Activated CD8-positive, alpha-beta memory T cell treated with anti-CD3 and anti-CD28 coated beads for 4 hours (primary cell): ENCODE data around the gene TRABD2A.

Experiments used
- DNase-seq, 2 donors: peaks; one replicate each; pipeline ENCODE4 v3.0.0-alpha.2; 2020; ENCODE audit warnings: low read depth in 2 of 2

TRABD2A gene

DNA sequence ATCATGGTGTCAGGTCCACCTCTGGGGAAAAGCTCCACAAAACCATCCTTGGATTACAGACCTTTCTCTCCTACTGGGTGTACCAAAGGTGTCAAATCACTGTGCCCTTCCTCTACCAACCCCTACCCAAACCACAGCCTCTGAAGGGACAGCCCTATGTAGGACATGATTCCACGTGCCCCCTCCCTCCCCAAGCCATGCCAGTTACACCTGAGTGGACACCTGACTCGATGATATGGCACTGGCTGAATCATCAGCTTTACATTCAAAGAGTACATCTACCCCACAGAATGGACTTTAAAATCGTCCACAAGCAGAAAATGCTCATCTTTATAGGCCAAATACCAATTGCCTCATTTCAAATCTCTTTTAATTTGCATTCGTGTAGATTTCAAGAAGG is 26.0 kb downstream of the TRABD2A start:
- no peak for DNase-seq

DNA sequence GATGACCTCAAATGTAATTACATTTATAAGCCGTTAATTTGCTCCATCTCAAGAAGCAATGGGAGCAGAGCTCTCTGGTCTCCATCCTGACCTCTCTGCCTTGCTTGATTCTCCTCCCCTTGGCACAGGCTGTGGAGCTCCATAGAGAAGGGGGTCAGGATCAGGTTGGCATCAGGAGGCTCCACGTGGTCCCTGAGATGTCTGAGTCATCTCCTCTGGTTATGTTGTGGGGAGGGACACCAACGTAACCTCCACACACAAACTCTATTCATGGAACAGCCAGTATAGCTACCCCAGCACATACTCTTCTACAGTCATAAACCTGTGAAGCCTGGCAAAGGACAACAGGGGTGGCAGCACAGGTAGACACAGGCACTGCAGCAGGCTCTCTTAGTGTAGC is 29.0 kb downstream of the TRABD2A start:
- DNase-seq: no peak

DNA sequence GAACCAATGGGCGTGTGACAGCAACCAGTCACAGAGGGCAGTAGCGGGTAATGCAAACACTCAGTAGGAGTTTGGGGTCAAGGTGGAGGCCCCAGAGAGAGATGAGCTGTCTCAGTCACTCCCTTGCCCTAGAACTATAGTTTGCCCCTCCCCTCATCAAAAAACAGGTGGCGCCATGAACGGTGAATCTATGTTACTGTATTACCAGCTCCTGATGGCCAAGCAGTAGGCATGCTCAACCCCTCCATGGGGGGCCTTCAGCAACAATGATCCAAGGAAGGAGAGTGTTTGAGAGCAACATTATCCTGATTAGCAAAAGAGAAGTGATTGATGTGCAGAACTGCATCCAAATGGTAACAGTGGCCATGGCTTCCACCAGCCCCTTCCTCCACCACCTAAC is 30.4 kb downstream of the TRABD2A start:
- DNase-seq: no peak

DNA sequence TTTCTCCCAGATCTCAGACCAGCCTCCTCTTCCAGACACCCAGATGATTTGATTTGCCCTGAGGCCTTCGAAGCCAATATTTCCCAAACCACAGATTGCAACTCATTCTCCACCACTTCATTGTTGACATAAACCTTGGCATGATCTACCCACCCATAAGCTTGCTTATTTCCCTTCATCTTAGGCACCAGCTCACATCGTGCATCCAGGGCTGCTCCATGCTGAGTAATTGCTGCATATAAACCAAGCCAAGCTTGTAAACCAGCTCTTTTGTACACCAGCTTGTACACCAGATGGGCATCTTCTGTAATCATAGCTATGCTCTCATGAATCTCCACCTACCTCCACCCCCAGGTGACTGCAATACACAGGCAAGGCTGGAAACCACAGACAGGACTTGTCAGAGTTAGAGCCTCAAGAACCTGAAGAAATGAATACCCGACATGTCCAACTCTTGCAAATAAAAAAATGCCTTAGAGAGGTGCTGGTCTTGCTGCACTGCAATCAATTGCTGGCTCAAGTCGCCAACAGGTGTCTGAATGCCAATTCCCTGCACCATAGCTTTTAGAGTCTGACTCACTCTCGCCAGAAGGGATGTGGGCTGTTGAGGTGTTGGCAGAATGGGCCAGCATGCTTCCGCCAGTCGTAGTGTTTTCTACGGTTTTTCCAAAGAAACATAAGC is 31.5 kb downstream of the TRABD2A start:
- no peak for DNase-seq

DNA sequence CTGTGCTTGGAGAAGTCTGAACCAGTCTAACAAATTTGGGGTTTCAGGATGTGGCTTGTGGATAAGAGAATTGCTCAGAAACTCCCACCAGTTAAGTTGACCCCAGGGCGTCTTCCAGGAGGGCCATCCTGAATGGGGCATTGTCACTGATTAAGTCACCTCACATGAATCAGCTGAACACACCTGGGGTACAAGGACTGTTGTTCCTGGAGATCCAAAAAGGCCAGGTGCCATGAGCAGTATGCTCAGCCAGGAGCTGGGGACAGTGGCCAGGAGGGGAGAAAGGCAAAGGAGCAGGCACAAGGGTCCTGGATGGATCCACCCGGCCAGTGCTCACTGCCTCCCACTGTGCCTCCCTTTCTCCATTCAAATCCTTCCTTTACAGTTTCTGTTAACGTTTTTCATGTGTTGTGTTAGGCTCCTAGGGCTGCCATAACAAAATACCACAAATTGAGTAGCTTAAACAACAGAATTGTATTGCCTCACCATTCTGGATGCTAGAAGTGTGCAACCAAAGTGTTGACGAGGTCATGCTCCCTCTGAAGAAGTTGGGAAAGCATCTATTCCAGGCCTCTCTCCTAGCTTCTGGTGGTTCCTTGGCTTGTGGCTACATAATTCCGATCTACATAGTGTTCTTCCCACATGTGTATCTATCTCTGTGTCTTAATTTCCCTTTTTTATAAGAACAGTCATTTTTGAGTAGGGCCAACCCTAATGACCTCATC is 33.4 kb downstream of the TRABD2A start:
- DNase-seq: no peak

DNA sequence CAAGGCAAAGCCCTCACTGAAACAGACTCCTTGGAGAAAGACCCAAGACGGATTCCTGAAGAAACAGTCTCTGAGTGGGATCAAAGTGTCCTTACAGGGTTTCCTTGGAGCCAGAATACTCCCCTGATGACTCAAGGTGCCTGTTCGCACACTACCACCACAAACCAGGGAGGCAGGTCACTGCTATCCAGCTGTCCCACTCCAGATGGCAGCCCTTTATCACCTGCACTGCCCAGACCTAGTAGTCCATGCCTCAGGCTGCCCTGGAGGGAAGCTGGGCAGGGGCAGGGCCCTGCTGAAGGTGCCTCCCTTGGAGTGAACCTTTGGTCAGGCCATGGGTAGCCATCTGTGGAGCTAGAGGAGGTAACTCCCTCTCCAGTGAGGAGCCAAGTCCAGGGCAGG is 34.1 kb downstream of the TRABD2A start:
- no peak for DNase-seq

DNA sequence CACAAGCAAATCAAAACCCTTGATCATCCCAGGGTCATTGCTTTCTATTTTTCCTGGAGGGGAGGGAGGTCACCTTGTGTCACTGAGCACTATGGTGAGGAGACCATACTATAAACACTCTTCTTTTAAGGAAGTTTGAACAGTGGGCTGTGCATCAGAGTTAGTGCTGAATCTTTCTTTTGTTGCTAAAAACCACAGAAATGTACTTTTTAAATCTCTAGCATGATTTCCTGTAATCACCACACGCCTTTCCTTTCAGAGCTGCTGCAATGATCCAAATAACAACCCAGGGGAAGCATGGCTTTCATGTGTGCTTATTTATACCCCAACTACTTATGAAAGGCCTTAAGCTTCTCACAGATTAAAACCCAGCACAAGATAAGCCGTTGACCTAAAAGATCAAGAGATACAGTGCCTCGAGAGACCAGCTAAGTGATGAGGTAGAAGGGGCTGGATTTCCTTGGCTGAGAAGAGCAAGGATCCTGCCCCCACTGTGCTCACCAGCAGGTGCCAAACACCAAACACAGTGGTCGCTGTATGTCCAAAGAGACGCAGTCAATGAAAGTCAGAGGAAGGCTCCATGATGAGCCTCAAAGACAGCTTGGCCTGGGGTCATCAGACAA is 34.7 kb downstream of the TRABD2A start:
- DNase-seq: peak in 1 of 2 donors; percentile 29

DNA sequence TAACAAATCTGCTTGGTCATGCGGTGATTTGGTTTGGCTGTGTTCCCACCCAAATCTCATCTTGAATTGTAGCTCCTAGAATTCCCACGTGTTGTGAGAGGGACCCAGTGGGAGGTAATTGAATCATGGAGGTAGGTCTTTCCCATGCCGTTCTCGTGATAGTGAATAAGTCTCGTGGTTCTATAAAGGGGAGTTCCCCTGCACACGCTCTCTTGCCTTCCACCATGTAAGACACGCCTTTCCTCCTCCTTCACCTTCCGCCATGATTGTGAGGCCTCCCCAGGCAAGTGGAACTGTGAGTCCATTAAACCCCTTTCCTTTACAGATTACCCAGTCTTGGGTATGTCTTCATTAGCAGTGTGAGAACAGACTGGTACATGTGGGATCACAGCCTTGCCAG is 36.7 kb downstream of the TRABD2A start:
- DNase-seq: no peak

DNA sequence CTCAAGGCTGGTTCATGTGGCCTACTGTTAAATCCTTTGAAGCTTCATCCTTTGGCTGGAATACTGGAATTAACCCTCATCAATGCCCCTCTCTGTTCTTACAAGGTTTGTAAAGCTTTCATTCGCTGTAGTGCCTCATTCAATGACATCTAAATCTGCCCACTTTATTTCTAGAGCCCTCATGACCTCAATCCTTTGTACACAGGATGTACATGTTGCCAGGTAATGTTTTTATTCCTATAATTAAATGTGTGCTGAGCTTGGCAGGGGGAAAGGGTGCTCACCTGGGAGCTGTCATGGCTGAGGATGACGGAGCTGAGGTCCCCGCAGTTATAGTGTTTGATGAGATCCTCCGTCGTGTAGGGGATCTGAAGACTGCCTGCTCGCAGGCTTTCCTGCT is 39.3 kb downstream of the TRABD2A start:
- DNase-seq: no peak

DNA sequence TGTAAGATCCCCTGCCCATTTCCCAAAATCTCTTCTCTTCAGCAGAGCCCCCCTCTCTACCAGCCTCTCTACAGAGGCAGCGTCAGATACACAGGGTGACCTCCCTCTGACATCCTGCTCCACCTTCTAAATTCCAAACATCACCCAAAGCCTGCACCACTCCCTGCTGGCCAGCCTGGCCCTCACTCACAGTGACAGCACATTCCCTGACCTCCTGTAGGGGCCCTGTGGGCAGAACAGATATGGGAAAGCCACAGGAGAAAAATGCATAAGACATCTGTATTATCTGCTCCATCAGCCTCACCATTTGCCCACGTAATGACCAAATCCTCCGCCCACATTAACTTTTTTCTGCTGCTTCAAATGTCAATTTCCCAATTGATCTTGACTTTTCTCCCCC is 40.6 kb downstream of the TRABD2A start:
- no peak for DNase-seq

DNA sequence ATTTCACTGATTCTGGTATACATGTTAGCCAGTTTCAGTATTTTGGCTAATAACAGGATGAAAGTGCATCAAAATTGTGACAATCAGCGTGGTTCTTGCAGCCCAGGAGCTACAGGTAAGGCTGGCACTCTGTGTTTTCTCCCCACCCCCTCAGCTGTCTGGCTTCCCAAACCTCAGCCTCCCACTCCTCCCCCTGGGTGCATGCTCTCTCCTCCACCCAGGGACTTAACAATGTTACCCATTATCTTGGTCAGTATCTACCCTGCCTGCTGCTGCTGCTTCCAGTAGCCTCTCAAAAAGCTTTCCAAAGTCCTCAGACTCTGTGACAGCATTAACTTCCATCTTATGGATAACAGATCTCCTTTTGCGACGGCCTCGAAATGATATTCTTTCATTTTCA is 41.0 kb downstream of the TRABD2A start:
- no peak for DNase-seq

DNA sequence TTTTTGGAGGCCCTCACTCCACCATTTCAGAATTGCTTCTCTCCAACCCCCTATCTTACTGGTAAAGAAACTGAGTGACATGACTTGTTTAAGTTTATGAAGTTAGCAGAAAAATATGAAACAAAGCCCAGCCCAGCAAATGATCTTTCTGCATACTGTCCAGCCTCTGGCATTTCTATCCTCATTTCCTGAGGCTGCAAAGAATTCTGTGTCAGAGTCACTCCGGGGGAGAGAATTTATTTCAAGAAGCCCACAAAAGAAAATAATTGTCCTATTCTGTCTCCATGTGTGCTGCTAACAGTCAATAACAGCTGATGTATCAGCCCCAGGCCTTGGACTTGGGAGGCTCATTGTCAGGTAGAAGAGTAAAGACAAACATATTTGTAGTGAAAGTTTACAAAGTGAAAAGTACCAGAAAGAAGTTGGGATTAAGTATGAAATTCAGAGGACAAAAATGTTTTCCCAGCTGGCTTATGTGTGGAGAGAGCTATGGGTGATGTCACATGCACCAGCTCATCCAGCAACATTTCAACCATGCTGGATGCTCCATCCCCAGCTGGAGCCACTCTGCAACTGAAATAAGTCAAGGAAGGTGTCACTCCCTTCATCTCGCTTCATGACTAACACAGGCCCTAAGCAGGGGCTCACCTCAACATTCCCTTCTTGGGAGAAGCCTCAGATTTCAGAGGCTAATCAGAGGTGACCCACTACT is 42.3 kb downstream of the TRABD2A start:
- no peak for DNase-seq

DNA sequence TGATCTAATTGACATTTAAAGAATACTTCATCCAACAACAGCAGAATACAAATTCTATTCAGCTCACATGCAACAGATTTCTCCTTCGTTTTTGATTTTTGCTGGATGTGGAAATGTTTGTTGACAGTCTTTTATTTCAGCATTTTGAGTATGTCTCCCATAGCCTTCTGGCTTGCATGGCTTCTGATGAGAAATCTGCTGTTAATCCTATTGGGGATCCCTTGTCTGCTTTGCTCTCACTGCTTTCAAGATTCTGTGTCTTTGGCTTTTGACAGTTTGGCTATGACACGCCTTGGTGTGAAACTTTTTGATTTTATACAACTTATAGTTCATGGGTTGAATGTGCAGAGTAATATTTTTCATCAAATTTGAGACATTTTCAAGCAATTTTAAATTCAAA is 44.7 kb downstream of the TRABD2A start:
- DNase-seq: no peak

DNA sequence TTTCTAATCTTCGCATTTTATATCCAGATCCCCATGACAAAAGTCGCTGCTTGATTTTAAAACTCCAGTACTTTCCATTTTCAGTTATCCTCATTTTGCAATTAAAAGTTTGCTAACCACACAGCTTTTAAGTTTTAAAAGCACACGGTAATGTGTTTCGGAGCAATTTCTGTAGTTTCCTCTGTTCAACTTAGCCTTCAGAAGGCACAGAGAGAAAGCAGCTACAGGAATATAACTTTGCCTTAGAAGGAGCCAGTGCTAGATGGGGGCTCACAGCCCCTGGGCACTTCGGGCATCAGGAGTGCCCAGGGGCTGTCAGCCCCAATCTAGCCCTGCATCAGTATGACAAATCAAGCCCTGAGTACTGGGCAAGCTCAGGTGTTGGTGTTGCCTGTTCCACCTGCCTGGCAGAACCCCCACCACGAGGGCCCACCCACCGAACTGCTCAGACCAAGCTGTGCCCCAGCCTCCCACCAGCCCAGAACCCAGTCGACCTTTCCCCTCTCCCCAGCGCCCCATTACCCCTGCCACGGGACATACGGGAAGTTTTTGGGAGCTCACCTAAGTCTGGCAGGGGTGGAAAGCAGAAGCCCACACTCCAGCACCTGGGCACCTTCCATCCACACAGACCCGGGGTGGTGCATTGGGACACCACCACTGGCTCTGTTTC is 47.3 kb downstream of the TRABD2A start:
- DNase-seq: no peak

DNA sequence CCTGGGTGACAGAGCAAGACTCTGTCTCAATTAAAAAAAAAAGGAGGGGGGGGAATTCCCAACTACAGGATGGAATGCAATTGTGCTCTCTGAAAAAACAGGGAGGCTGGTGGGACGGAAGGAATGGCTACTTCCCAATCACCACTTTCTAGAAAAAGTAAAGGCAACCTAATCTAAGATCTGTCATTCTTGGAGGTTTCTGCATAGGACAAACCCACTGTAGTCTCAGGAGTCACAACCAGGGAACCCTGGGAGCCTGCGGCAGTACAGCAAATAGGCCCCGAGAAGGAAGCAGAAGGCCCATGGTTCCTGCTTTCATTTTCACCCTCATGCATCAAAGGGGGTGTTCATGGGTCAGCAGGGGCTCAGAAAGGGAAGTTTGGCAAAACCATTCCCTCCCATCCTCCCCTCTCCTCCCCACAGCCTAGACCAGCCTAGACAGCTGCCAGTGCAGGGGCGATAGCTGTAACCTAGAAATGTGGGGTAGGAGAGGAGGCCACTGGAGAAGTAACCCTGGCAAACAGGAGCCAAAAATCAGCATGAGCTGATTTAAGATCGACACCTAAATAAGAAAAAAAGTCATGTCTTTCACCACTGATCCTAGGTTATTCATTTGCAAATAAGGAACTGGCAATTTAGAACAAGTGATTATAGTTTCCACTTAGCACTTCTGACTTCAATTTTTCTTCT is 48.0 kb downstream of the TRABD2A start:
- DNase-seq: no peak

DNA sequence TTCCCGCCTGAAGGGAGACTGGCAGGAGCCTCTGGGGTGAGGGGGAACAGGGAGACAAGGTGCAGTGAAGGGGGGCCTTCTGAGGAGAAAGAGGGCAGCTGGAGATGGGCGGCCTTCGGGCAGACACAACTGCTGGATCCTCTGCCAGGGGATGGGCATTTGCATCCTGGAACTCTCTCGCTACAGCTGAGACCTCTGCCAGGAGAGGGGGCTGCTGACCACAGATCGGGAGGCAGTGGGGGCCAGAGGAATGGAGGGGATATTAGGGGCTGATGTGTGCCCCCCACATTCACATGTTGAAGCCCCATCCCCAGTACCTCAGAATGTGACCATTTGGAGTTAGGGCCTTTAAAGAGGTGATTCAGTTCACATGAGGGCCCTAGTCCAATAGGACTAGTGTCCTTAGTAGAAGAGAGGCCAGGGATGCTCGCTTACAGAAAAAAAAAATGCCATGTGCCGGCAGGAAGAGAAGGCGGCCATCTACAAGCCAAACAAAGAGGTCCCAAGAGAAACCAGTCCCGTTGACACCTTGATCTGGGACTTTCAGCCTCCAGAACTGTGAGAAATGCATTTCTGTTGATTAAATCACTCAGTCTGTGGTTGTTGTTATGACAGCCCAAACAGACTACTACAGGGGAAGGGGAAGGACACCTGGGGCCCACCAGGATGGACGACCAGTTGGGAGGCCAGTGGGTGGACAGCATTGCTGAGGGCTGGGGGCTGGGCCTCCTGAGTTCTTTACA is 50.0 kb downstream of the TRABD2A start:
- no peak for DNase-seq

DNA sequence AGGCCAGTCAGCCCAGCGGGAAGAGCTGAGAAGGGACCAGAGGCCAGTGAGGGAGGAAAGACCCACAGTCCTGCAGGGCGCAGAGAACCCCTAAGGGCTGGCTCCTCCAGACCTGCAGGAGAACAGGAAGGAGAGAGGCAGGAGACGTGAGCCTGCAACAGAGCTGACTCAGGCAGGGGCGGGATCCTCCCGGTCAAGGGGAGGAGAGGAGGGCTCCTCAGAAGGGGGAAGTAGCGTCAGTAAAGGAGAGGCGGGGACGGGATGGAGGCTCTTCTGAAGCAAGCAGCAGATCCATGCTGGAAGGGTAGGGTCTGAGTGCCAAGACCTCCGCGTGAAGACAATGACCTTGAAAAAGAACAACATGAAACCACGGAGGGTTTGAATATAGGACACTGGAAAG is 50.8 kb downstream of the TRABD2A start:
- no peak for DNase-seq

DNA sequence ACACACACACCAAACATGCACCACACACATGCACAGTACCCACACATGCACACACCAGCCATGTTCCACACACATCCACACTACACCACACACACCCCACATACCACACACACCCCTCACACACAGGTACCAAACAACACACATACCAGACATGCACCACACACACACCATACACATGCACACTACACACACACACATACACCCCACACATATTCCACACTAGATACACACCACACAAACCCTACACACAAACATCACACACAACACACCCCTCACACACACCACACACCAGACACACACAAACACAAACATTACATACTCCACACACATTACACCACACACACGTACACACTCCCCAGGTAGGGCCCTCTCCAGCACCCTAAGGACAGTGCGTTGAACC is 51.2 kb downstream of the TRABD2A start:
- no peak for DNase-seq

DNA sequence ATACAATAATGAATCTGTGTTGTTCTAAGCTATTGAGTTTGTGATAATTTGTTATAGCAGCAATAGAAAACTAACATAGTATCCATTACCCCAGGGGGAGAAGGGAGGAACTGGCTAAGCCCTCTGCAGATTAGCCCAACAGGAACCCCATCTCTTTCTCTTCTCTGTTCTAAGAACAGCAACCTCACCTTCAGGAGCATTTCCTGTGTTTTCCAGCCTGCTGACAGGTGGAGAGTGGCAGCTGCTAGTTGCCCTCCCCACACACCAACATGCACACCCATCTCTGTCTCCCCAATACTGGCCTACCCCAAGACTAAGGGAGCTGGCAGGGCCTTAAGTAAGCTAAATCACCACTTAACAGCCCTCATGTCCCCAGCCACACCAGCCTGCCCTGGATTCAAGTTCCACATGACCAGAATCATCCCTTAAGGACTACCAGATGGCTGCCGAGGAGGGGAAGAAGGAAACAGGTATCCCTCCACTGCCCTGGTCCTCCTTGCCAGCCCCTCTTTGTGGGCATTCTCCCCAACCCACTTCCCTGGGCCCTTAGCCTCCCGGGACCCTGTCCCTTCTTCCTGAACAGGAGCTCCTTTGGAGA is 52.8 kb downstream of the TRABD2A start:
- no peak for DNase-seq

DNA sequence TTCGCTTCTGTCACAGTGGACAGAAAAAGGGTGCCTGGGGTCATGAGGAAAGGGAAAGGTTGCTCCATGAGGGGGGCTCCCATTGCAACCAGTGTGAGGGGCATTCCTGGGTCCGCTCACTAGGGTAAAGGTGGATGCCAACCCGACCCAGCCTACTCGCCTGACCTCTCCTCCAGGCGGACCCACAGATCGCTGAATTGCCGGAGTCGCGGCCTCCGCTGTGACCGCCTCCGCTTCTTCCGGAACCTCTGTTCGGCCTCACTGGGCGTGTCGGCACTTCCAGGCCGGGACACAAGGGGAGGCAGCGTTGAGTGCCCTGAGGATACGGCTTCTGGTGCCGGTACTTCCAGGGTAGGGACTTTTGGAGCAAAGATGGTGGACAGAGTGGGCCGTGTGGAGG is 57.1 kb downstream of the TRABD2A start:
- DNase-seq: no peak
